HG02943 (cell line): ENCODE measurements around the gene ASB10.

ENCODE experiments used
- ATAC-seq: cut with Tn5 transposase; IDR thresholded peaks from one replicate; pipeline ENCODE4 v1.9.1; 2021; ENCODE audit warnings: mild to moderate bottlenecking, low read depth, moderate library complexity; ENCODE audit not compliant: unreplicated experiment

Gene ASB10

DNA sequence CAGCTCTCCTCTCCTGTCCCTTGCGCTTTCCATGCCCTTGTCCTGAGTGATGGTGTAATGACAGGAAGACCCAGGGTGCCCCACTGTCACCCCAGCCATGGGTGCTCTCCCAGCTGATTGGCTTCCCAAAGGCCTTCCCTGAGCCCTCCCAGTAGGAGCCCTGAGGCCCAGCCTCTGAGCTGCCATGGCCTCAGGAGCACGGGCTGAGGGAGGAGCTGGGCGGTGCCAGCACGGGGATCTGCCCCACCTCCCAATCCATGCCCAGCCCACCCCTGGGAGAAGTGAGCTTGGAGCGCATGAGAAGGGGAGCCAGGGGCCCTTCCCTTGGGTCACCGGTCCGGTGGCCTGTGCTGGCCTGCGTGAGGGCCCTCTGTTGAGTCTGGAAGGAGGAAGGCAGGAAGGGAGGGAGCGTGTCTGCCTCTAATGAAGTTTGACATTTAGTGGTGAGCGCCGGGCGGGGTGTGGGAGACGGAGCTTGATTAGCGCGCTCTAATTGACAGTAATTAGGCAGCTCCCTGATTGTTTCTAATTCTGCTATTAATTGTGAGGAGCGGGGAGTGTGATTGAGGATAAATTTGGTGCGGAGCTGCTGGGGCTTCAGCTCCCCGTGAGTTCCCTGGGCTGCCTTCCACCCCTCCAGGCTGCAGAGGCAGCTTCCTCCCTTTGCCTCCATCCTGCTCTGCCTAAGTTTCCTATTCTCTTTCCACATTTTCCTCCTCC lies 47.8 kb downstream of the ASB10 start:
- ATAC-seq, result no peak

DNA sequence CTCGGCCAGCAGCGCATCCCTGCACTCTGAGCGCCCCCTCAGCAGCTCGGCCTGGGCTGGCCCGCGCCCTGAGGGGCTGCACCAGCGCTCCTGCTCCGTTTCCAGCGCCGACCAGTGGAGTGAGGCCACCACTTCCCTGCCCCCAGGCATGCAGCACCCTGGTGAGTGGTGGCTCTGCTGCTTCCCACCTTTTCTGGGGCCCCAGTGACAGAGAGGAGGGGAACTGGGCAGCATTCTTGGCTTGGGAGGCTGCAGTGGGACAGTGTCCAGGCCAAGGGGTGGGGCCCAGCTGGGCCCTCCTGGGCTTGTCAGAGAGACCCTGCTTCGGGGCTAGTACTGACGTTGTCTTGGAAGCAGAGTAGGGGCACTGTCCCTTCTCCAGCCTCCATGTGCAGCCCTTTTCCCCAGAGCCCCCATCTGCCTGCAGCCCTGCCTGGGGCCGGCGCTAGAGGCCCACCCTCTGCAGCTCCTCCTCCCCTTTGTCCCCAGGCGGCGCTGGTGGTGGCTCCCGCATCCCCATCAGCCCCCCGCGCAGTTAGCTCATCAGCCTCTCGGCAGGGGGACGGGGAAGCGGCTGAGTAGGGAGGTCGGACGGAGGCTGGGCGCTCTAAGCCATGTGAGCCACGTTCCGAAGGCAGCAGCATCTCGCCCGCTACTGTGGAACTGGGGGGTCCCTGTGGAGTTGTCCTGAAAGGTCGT lies 48.7 kb downstream of the ASB10 start:
- no peak for ATAC-seq

- ATAC-seq, result no peak
These were observed 49.3 kb downstream of the ASB10 start for GRCh38 chr7:151137791-151138152.

GRCh38 chr7:151137076-151137675 lies 49.9 kb downstream of the ASB10 start:
- ATAC-seq, result no peak

DNA sequence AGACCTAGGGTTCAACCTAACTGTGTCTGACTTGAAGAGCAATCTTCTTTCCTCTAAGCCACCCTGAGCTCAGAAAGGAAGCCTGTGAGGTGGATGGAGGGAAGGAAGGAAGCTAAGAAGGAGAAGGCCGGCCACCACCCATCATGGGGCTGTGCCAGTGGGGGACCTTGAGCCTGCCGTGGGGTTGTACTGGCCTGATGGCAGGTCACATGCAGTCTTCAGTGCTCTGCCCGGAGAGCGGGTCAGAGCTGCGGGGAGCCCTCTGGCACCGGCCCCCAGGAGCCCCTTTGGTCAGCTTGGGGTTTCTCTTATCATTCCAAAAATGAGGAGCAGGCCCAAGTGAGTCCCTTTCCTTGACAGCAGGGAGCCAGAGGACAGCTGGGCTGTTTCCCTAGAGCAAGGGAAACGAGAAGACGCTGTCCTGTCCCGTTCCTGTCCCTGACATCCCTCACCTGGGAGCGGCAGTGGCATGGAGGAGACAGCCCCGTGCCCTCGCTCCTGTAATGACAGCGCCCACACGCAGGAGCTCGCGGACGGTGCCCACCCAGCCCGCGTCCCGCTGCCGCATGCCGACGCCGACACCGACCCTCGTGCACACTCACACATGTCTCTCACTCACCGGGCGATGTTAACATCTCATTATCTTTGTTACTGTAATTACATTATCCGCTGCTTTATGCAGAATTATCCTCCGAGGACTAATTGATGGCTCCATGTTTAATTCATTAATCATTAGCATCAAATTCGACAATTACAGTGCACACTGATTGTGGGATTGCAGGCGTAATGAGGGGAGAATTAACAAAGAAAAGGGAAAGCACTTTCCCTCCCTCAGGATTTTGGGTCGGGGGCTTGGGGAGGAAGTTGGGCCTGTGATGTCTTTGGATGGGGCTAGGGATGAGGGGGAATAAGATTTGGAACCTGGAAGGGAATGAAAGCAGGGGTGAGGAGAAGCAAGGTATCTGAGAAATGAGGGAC lies 50.9 kb downstream of the ASB10 start:
- ATAC-seq, result no peak

DNA sequence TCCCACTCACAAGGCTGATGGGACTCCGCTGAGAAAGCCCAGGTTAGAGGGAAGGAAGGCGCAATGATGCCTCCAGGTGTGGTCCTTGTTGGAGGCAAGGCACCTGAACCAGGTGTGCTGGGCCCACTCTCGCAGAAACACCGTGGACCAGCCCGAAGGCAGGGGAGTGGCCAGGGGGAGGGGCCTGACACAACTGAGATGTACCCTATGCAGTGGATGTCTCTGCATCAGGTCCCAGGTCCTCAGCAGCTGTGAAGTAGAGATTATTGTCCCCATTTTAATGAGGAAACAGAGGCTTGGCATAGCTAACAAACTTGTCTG lies 51.6 kb downstream of the ASB10 start:
- ATAC-seq, result no peak

DNA sequence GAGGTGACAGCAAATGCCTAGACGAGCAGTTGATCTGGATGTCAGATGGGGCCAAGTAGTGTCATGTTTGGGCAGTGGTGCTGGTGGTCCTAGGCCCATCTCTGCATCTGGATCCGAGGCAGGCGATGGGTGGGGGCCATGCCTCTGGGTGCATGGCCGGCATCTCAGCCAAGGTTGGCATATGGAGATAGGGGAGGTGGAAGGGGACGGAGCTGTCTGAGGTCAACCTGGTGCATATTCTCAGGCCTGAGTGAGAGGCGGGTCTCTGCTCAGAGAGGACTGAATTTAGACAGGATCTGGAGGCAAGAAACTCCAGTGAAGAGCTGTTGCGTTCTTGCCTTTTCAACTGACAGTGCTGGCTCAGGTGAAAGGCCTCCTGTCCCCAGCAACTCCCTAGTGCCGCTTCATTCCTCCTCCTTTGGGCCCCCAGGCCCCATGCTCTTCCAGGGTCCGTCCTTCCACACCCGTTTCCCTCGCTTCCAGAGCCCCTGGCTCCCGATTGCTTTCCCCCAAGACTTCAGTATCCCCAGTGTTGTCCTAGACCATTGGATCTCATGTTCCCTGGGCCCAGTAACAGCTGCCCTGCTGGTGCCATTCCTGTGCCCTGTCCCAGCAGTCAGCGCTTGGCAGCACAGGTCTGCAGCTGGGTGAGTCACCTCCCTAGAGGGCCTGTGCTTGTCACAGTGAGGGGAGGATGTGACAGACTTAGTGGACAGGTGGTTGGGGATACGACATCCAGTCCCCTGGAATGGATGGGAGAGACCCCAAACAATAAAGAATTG lies 52.1 kb downstream of the ASB10 start:
- no peak for ATAC-seq

- ATAC-seq, result no peak
These were observed 52.9 kb downstream of the ASB10 start for GRCh38 chr7:151133986-151134742.

DNA sequence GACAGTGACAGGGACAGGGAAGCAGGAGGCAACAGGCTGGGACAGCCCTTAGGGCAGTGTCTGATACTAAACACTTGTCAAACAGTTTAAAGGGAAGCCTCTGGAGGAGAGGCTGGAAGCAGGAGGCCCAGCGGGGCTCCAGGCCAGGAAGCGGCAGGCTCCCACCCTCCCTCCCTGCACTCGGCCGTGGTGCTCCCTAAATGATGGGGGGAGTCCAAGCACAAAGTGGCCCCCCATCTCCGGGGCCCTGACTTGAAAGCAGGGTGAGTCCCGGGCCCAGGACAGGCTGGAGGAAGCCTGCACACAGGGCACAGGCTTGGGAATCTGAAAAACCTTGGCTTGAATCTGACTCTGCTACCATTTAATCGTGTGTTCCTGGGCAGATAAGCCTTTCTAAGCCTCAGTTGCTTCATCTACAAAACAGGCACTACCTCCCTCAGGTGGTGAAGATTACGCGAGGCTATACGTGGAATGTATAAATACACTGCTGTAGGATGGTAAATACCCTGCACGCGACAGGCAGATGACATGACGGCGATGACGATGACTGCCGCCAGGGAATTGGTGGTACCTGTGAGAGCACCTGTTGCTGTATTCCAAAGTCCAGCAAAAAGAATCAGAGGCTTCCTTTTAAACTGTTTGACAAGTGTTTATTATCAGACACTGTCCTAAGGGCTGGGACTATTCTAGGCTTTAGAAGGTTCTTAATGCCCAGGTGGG lies 53.6 kb downstream of the ASB10 start:
- no peak for ATAC-seq

- no peak for ATAC-seq
These were observed 54.4 kb downstream of the ASB10 start for GRCh38 chr7:151132461-151133205.

GRCh38 chr7:151131592-151132293 lies 55.3 kb downstream of the ASB10 start:
- no peak for ATAC-seq

DNA sequence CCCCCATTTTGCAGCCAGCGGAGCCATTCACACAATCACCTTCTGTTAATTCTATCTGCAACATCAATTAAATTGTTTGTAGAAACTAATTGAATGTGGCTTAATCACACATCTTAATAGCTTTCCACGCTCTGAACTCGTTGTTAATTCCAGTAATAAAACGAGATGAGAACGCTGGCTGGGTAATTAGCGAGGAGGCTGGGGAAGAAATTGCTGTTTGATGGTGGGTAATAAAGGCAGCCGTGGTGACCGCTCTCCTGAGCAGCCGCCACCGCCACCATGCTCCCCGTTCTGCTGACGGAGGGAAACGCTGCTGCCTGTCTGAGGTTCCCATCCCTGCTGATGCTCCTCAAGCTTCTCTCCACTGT lies 55.8 kb downstream of the ASB10 start:
- ATAC-seq, result no peak

DNA sequence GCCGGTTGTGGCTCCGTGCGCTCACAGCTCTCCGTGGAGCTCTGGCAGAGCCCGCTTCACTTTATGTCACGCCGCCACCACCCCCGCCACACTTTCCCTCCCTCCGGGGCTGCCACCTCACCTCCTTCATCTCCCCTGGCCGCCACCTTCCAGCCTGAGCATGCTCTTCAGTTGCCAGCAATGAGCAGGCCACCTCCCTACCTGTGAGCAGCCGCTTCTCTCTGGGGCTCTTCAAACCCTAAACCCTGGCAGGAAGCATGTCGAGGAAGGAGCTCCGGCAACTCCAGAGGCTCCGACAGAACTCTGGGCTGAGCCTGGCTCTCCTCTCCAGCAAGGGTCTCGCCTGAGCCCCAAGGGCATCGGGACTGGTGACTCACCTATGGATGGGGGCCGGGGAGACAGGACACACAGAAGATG lies 56.3 kb downstream of the ASB10 start:
- no peak for ATAC-seq

GRCh38 chr7:151129960-151130591 lies 57.0 kb downstream of the ASB10 start:
- no peak for ATAC-seq

GRCh38 chr7:151129117-151129959 lies 57.7 kb downstream of the ASB10 start:
- ATAC-seq, result no peak

GRCh38 chr7:151128716-151129115 lies 58.3 kb downstream of the ASB10 start:
- ATAC-seq, result no peak
